ENCODE measurements around the gene SLC25A1.

The SLC25A1 gene

DNA sequence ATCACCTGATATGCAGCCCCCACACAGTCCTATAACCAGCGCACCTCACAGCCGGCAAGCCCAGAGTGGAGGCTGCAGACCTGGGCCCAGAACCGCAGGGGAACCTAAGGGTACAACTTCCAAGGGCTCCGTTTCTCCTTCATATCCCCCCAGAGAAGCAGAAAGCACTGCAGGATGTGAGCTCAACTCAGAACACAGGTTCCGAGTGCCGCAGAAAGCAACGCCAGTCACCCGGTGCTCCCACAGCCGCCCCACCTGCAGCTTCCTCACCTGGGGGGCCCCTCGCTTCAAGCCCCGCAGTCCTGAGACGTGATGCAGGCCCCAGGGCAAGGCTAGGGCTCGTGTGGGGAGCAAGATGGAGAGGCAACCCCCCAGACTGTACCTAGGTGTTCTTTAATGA is 45.0 kb downstream of the SLC25A1 start:
- TF ChIP-seq, protein P1, sequence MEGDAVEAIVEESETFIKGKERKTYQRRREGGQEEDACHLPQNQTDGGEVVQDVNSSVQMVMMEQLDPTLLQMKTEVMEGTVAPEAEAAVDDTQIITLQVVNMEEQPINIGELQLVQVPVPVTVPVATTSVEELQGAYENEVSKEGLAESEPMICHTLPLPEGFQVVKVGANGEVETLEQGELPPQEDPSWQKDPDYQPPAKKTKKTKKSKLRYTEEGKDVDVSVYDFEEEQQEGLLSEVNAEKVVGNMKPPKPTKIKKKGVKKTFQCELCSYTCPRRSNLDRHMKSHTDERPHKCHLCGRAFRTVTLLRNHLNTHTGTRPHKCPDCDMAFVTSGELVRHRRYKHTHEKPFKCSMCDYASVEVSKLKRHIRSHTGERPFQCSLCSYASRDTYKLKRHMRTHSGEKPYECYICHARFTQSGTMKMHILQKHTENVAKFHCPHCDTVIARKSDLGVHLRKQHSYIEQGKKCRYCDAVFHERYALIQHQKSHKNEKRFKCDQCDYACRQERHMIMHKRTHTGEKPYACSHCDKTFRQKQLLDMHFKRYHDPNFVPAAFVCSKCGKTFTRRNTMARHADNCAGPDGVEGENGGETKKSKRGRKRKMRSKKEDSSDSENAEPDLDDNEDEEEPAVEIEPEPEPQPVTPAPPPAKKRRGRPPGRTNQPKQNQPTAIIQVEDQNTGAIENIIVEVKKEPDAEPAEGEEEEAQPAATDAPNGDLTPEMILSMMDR (IDR thresholded peaks at IDR 0.05; ENCODE audit: borderline replicate concordance, control extremely low read depth, extremely low read depth, insufficient read depth, missing control alignments), result no peak
- in situ Hi-C loops (cut with MboI; ENCODE audit: low sequenced_read_pairs, unreplicated experiment), result no loop called here
- no peak for DNase-seq (ENCODE audit: low spot score)

DNA sequence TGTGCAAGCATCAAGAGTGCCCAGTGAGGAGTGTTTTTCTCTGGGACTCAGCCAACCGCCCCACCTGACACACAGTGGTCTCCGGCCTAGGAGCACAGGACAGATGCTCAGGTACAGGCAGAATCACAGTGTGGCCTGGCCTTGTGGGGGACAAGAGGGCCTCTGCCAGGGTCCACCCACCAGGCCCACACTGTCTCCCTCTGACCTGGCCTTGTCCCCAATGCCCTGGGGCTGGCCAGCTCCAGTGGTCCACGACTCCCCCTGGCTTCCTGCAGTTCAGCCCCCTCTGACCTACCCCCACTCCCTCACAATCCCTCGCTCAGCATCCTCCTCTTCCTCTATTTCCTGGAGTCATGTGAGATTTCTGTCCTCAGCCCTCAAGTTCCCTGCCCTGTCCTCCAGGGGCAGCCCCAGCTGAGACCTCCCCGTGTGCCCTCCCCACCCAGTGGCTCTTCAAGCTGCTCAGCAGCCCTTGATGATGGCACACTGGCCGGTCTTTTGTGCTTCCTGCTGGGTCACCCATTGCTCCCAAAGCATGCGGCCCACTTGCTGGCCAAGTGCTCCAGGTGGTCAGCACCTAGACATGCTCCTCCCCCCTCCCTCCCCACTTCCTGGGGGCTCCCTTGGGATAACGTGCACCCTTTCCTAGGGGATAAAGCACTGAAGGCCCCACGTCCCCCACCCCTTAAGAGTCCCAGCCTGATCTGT is 45.7 kb downstream of the SLC25A1 start:
- no peak for DNase-seq (ENCODE audit: low spot score)
- TF ChIP-seq, protein P1 (IDR thresholded peaks at IDR 0.05; ENCODE audit: borderline replicate concordance, control extremely low read depth, extremely low read depth, insufficient read depth, missing control alignments), result no peak
- in situ Hi-C loops (cut with MboI; ENCODE audit: low sequenced_read_pairs, unreplicated experiment), result no loop called here

DNA sequence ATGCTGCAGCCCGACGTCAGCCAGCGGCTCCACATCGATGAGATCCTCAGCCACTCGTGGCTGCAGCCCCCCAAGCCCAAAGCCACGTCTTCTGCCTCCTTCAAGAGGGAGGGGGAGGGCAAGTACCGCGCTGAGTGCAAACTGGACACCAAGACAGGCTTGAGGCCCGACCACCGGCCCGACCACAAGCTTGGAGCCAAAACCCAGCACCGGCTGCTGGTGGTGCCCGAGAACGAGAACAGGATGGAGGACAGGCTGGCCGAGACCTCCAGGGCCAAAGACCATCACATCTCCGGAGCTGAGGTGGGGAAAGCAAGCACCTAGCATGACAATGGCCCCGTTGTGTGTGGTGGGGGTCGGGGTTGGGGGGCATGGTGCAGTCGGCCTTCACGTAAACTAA is 46.4 kb downstream of the SLC25A1 start:
- TF ChIP-seq, protein P1 (IDR thresholded peaks at IDR 0.05; ENCODE audit: borderline replicate concordance, control extremely low read depth, extremely low read depth, insufficient read depth, missing control alignments), result no peak
- in situ Hi-C loops (cut with MboI; ENCODE audit: low sequenced_read_pairs, unreplicated experiment), result no loop called here
- DNase-seq (ENCODE audit: low spot score), result no peak

DNA sequence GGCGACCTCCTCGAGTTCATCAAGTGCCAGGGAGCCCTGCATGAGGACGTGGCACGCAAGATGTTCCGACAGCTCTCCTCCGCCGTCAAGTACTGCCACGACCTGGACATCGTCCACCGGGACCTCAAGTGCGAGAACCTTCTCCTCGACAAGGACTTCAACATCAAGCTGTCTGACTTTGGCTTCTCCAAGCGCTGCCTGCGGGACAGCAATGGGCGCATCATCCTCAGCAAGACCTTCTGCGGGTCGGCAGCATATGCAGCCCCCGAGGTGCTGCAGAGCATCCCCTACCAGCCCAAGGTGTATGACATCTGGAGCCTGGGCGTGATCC is 46.9 kb downstream of the SLC25A1 start:
- DNase-seq (ENCODE audit: low spot score), result no peak
- in situ Hi-C loops (cut with MboI; ENCODE audit: low sequenced_read_pairs, unreplicated experiment), result no loop called here
- TF ChIP-seq, protein P1 (IDR thresholded peaks at IDR 0.05; ENCODE audit: borderline replicate concordance, control extremely low read depth, extremely low read depth, insufficient read depth, missing control alignments), result no peak

DNA sequence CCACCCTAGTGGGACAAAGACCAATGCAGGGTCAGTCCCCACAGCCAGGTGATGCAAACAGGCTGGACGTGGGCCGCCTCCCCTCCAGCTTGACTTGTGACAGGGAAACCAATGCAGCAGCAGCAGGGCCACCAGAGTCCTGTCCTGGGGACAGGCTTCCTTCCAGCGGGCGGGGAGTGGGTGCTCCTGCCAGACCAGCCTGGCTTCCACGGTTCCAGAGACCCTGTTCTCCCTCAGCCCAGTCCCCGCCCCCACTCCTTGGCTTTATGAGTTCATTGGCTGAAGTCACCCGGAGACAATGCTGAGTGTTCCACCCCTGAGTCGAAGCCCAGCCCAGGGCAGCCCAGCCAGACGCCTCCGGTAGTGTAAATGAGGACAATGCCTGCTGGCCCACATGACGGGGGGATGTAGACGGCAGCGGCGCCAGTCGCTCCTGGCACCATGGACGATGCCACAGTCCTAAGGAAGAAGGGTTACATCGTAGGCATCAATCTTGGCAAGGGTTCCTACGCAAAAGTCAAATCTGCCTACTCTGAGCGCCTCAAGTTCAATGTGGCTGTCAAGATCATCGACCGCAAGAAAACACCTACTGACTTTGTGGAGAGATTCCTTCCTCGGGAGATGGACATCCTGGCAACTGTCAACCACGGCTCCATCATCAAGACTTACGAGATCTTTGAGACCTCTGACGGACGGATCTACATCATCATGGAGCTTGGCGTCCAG is 47.4 kb downstream of the SLC25A1 start, which contains the start of gene TSSK2:
TSS of gene TSSK2 (plus strand) at position 350 of the 726 bp plus-strand sequence. CDS start at position 442, 92 bp downstream.
- TF ChIP-seq, protein P1 (IDR thresholded peaks at IDR 0.05; ENCODE audit: borderline replicate concordance, control extremely low read depth, extremely low read depth, insufficient read depth, missing control alignments), result no peak
- in situ Hi-C loops (cut with MboI; ENCODE audit: low sequenced_read_pairs, unreplicated experiment), result no loop called here
- DNase-seq (ENCODE audit: low spot score), result no peak

DNA sequence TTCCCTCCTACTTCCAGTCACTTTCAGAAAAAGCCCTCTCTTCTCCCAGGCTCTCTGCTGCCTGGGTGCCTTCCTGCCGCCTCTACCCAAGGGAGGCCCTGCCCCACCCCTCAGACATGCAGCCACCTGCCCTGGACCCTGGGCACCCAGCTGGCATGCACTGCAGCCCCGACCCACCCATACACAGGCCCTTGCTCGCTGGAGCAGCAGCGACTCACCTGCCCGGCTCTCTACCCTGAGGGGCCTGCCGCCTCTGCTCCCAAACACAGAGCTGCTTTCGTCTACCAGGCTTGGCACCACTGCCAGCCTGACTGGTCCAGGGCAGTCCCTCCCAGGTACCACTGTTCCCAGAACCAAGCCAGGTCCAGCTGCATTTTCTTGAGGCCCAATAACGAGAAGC is 48.7 kb downstream of the SLC25A1 start:
- DNase-seq (ENCODE audit: low spot score), result no peak
- TF ChIP-seq, protein P1 (IDR thresholded peaks at IDR 0.05; ENCODE audit: borderline replicate concordance, control extremely low read depth, extremely low read depth, insufficient read depth, missing control alignments), result no peak
- in situ Hi-C loops (cut with MboI; ENCODE audit: low sequenced_read_pairs, unreplicated experiment), result no loop called here

Measured in GM13976 (cell line).